ENCODE results near the gene FGF11. TPM values are rescaled to one million over a fixed set of nuclear protein-coding genes. Genes with fewer than 3 reads are reported as not detected.

Gene FGF11
- total and polyA plus RNA-seq, 12 donors, result 2.0 to 15.9 (median 7.6) TPM

- DNase-seq (no peak), ATAC-seq (no peak)
- peaks cover 0 to 15% (median 0%) of the 10 kb centered on the region in 9 donors for H3K36me3 ChIP-seq
- H3K27ac ChIP-seq, result peak overlapping the region in 1 of 10 donors; percentile 94
- intact Hi-C loops (cut with DNase I), result no loop called here
- WGBS, 2 donors, result 64 to 68% methylated on average over 12 of the region's 12 CpGs
- no peaks in the 10 kb centered on the region for H3K9me3 ChIP-seq
- peak overlapping the region in 2 of 10 donors; percentile 66 to 68 for H3K4me3 ChIP-seq
- H3K27me3 ChIP-seq, result peaks cover 0 to 17% (median 0%) of the 10 kb centered on the region in 7 donors
- no peak for TF ChIP-seq CTCF (IDR thresholded peaks at IDR 0.05)
- peaks cover 13 to 28% (median 19%) of the 10 kb centered on the region in 9 donors for H3K4me1 ChIP-seq
Observed at GRCh38 chr17:7406235-7406825, 33.0 kb upstream of the FGF11 start.

GRCh38 chr17:7407082-7407481, 32.2 kb upstream of the FGF11 start:
- Histone ChIP-seq H3K4me1 (peaks cover 12 to 25% (median 18%) of the 10 kb centered on the region in 9 donors), H3K4me3 (no peak overlapping the region), H3K36me3 (peaks cover 0 to 13% (median 0%) of the 10 kb centered on the region in 9 donors), H3K27ac (no peak overlapping the region), H3K9me3 (no peaks in the 10 kb centered on the region), H3K27me3 (peaks cover 0 to 17% (median 0%) of the 10 kb centered on the region in 7 donors)
- intact Hi-C loops (cut with DNase I), result no loop called here
- ATAC-seq, result no peak
- no peak for DNase-seq
- 84 to 88% methylated on average over 13 of the region's 13 CpGs for WGBS, 2 donors
- no peak for TF ChIP-seq CTCF (IDR thresholded peaks at IDR 0.05)

GRCh38 chr17:7407485-7408251, 31.6 kb upstream of the FGF11 start, which contains the start of gene NLGN2:
NLGN2 (plus strand) TSS chr17:7407845; CDS start chr17:7408256, 411 bp downstream.
- no peak for DNase-seq
- intact Hi-C loops (cut with DNase I), result no loop called here
- Histone ChIP-seq H3K27me3 (peaks cover 0 to 17% (median 0%) of the 10 kb centered on the region in 7 donors), H3K9me3 (no peaks in the 10 kb centered on the region), H3K4me1 (peaks cover 6 to 19% (median 13%) of the 10 kb centered on the region in 9 donors), H3K36me3 (peaks cover 0 to 11% (median 0%) of the 10 kb centered on the region in 9 donors), H3K27ac (no peak within 1 kb of the TSS), H3K4me3 (no peak within 1 kb of the TSS)
- TF ChIP-seq CTCF (IDR thresholded peaks at IDR 0.05), result no peak
- WGBS, 2 donors, result 57 to 60% methylated on average over 10 to 11 of the region's 12 CpGs
- ATAC-seq, result no peak

- WGBS, 2 donors, result 59 to 71% methylated on average over 42 to 58 of the region's 58 CpGs
- ATAC-seq, result no peak
Observed at GRCh38 chr17:7408252-7408727, 31.0 kb upstream of the FGF11 start.

More at GRCh38 chr17:7408252-7408727, 31.0 kb upstream of the FGF11 start:
- DNase-seq, result no peak
- H3K27ac ChIP-seq, result no peak overlapping the region
- H3K9me3 ChIP-seq, result no peaks in the 10 kb centered on the region
- TF ChIP-seq CTCF (IDR thresholded peaks at IDR 0.05), result no peak
- H3K27me3 ChIP-seq, result peaks cover 0 to 17% (median 0%) of the 10 kb centered on the region in 7 donors
- H3K4me1 ChIP-seq, result peaks cover 0 to 13% (median 7%) of the 10 kb centered on the region in 9 donors
- intact Hi-C loops (cut with DNase I), result no loop called here
- H3K36me3 ChIP-seq, result peaks cover 0 to 11% (median 0%) of the 10 kb centered on the region in 9 donors
- no peak overlapping the region for H3K4me3 ChIP-seq

All from heart right ventricle (tissue), 16 donors.